GM21825 (cell line): ENCODE results near the gene SPOP.
"Not testable (repeated sequence)": the region's sequence is repeated elsewhere in the genome, so short reads cannot be mapped to it uniquely, and the experiment has no call there.

Source experiments
- ATAC-seq: cut with Tn5 transposase; IDR thresholded peaks from one replicate; pipeline ENCODE4 v1.9.1; 2021; ENCODE audit warnings: mild to moderate bottlenecking, moderate library complexity; ENCODE audit not compliant: unreplicated experiment

Gene SPOP

DNA sequence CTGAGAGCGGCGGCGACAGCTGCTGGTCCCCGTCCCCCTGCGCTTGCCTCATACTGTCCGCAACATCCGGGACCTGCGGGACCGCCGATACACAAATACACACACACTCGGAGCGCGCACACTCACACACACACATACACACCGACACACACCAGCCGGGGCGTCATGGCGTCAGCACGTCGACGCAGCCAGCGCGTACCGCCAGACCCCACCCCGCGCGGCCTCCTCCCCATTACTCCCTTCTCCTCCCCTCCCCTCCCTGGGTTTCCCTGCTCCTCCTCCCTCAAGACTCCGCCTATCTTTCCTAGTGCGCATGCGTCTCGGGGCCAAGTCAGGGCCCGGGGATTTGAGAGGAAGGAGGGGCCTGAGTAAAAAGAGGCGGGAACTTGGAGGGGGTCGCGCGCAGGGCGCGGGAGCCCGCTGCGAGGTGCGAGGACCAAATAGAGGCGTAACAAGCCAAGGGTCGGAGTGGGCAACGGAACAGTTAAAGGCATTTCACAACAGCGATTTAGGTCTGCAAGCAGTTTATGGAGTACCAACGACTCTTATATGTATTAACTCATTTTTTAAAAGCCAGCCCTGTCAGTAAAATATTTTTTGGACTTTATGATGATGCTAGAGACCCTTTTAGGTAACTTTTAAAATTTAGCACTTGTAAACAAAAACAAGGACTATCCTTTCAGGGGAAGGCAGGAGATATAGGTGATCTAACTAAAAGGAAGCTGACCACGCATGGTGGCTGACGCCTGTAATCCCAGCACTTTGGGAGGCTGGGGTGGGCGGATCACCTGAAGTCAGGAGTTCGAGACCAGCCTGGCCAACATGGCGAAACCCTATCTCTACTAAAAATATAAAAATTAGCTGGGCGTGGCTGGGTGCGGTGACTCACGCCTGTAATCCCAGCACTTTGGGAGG lies at the start of gene SPOP:
Gene SPOP (minus strand): TSS at position 165 of the 915 bp plus-strand sequence. CDS start 55,287 bp downstream, outside the sequence.
- ATAC-seq, result peak; percentile 70

DNA sequence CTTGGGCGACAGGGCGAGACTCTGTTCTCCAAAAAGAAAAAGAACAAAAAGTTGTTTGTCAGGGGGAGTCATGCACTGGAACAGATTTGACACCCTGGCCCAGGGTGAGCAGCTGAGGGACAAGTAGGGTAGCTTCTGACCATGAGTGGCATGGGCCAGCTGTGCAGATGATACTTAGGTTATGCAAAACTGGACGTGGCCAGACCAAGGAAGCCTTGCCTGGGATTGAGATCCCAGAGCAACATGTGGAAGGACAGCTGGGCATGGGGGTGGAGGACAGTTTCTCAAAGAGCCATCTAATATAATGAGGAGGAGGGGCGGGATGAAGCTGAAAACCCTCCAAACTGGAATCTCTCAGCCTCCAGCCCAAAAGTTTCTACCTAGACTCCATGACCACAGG lies 49.5 kb upstream of the SPOP start:
- no peak for ATAC-seq

DNA sequence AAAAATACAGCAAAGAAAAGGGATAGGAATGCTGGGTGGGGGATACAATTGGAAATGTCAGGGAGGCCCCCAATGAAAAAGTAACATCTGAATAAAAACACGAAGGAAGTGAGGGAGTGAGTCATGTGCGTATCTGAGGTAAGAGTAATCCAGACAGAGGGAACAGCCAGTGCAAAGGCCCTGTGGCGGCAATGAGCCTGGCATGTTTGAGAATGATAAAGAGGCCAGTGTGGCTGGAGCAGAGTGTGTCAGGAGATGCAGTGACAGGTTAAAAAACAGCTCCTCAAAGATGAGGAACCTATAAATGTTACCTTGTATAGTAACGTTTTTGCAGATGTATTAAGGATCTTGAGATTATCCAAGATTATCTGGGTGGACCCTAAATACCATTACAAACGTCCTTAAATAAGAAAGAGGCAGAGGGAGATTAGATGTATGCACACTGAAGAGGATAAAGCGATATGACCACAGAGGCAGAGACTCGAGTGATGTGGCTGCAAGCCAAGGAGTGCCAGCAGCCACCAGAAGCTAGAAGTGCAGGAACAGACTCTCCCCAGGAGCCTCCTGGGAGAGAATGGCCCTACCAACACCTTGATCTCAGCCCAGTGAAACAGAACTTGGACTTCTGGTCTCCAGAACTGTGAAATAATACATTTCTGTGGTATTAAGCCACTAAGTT lies 47.7 kb upstream of the SPOP start:
- no peak for ATAC-seq

DNA sequence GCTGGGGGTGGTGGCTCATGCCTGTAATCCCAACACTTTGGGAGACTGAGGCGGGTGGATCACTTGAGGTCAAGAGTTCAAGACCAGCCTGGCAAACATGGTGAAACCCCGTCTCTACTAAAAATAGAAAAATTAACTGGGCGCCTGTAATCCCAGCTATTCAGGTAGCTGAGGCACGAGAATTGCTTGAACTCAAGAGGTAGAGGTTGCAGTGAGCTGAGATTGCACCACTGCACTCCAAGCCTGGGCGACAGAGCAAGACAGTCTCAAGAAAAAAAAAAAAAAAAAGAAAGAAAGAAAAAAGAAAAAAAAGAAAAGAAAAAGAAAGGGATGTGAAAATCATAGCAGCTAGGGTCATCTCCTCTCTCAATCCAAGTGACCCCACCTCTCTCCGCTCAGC lies 46.7 kb upstream of the SPOP start:
- not testable (repeated sequence) for ATAC-seq

DNA sequence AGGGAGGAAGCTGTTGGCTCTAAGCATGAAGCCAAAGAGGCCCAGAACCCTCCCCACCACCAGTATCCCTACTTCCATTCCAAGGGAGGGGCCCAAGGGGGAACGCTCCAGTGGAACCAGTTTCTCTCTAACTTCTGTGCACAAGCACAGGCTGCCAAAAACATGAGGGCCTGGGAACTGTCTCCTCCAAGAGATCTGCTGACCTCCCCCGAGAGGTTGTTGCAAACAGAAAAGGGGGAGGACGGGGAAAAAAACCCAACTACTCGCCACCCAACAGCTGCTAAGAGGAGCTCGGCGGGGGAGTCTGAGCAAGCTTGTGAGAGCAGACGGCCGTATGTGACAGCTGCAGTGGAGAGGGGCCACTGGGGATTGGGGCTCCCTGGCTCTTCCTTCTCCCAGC lies 45.5 kb upstream of the SPOP start:
- no peak for ATAC-seq

DNA sequence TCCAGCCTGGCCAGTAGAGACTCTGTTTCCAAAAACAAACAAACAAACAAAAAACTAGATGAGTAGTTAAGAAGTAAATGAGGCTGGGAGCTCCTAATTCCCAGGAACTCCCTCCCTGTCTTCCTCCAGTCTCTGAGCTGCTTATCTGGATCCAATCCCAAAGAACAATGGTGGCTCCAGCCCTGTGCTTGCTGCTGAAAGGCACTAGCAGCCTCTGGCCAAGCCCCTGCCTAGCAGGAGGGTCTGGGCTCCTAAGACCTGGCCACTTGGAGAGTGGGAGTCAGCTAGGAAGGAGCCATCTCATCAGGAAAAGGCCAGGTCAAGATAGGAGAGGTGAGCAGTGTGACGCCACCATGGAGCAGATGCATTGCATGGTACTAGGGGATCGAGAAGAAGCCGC lies 44.2 kb upstream of the SPOP start:
- no peak for ATAC-seq

DNA sequence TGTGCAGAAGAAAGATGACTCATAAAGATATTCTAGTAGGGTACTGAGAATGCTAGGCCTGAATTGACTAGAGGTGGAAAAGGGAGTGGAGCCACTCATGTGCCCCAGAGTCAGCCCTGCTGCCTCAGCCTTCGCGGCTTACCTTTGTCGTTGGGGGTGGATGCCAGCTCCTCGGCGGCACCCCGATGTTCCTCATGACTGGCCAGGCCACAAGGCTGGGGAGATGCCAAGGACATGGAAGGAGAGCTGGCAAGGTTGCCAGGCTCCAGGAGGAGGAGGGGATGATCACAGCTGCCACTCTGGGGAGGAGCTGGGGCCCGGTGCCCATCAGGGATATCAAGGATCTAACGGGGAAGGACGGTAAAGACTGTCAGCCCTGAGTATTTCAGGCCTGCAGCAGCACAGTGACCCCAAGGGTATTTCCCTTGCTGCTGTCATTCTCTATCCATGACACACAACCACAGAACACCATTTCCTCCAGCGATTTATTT lies 39.5 kb upstream of the SPOP start:
- ATAC-seq, result no peak

DNA sequence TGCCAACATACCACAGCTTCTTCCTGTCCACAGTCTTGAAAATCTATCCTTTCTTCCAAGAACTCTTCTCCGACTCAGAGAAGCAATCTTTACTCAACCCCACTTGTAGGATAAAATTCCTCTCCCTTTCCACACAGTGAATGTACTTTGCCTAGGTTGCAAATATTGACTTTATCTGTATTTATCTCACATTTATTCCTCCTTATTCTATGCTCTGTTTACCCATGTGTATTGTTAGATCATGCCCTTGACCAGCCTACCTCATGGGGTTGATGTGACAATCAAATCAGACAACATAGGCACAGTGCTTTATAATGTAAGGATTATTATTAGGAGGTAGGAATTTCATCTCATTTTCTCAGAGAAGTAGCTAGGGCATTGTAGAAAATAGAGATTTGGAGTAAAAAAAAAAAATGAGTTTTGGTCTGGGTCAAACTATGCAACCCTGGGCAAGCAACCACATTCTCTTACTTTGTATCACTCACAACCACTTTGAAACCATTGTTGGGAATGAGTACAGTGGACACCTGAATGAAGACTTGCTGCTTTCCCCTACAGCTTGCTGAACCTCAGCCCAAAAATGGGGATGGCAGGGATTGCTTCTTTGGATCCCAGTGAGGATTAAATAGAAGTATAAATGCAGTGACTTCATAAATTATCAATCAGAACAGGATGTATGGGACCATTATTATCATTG lies 38.9 kb upstream of the SPOP start:
- no peak for ATAC-seq

DNA sequence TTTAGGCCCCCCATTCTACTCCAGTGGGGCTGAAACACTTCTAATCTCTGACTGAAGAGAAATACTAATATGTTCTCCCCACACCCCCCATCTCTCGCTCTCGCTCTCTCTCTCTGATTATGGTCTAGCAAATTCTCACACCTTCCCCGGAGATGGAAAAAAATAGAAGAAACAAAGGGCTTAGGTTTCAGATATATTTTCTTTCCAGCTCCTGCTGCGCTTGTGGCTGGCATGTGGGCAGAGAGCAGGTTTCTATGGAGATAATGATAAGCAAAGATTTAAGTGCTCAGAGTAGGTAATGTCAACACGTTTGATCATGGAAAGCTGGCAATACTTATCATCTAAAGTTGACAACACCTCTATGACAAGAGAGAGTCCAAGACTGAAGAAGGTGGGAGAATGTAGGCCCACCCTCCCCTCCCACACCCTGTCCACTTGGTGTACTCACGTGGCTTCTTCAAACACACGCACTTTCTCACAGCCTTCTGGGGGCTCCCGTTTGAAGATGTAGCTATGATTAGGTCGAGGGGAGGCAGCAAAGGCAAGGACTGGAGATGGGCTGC lies 37.9 kb upstream of the SPOP start:
- ATAC-seq, result no peak

DNA sequence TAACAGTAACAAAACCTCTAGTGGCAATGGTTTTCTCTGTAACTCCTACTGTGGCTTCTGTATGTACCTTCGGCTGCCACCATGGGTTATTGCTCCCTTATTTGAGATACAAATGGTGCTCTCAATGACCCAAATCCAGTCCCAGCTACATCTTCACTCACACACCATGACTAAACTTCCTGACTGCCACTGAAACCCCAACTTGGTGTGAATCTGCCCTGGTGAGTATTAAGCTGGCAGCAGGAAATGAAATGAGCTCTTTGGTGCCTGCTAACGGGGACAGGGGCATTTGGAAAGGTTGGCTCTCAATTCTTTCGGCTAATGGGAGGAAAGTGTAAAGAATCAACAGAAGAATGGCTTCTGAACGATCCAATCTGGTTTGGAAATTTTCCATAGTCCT lies 37.3 kb upstream of the SPOP start:
- ATAC-seq, result no peak

DNA sequence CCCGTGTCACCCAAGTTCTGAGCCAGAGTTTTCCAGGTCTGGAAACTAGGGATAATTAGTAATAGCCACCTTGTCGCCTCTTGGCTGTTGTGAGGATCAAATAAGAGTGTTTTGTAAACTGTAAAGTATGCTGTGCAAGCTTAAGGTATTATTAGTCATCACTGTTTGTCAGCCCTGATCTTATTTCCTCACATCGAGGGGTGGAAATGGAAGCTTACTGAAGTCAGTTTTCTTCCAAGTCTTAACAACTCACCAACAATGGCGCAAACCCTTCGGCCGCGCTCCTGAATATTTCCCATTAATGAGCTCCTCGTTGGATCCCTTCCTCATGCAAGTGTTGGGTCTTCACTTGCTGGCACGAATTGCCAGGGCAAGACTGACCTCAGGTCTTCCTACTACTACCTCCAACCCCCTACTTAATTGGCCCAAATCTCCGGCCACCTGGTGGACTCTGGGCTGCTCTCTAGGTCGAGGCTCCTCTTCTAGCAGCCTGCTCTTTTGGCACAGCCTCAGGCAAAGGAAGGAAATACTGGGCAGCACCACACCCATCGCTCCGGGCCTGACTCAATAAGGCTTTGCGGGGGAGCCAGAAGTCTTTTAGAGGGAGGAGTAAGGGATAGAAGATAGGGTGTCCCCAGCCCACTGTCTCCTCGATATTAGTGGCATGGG lies 30.8 kb upstream of the SPOP start:
- no peak for ATAC-seq

DNA sequence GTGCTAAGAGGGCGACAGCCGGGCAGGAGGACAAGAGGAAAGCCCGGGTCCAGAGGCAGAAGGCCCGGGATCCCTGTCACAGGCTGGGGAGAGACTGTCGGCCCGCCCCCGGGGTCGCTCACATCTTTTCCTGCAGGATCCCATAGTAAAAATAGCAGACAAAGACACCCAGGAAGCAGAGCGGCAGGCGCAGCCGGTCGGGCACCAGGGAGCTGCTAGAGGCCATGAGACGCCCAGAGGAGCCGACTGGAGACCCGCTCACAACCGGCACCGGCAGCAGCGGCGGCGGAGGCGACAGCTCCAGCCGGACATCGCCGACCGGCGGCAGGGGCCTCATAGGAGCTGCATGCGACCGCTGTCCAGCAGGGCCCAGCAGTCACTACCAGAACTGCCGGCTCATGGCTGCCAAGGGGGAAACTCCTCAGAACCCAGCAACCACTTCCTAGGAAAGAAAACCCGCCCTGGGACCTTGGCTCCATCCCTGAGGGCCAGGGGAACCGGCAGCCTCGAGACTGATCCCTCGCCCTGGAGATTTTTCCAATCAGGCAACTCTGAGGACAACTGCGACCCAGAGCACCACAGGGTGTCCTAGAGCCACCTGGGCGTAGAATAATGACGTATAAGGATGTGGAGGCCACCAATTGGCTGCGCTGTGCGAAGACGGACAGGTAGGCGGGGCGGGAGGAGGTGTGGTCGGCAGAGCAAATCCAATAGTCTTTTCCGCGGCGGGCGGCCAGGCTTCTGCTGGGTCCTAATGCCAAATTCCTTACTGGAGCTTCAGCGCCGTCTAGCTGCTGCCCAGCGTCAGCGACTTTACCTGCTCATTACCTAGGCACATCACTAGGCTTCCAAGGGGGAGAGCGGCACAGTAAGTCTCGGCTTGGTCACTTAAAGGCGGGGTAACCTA lies 30.0 kb upstream of the SPOP start, which contains the start of gene SLC35B1:
Gene SLC35B1 (minus strand): TSS at position 357 of the 907 bp plus-strand sequence. CDS start 131 bp downstream, at position 226.
- ATAC-seq, result peak; percentile 85

DNA sequence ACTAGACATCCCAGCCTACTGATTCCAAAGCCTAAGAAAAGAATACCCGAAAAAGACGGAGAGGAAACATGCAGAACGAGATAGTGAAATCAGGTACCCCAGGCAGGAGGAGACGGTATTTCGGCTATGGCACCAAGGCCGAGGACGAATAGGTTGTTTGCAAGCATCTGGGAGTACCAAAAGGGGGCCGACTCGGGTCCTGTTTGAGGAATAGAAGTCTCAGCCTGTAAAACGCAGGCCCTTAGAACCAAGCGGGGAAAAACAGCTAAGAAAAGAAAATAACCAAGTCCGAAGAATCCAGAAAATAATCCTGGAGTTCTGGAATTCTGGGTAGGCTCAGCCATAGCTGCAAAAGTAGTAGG lies 29.3 kb upstream of the SPOP start:
- ATAC-seq, result no peak

DNA sequence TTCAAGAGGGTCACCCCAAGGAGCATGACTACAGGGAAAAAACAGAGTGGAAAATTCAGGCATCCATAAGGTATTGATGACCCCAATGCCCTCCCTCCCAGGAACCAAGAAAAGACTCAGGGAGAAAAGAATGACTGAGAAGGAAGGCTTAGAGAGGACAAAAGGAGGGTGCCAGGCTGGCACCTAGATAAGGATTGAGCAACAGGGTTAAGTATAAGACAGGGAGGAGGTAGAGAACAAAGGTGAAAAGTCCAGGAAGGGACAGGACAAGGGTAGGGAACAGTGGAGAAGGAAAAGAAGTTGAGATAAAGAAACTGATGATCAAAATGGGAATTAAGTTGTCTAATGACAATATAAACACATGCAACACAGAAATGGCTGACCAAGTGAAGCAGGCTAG lies 27.4 kb upstream of the SPOP start:
- ATAC-seq, result no peak

DNA sequence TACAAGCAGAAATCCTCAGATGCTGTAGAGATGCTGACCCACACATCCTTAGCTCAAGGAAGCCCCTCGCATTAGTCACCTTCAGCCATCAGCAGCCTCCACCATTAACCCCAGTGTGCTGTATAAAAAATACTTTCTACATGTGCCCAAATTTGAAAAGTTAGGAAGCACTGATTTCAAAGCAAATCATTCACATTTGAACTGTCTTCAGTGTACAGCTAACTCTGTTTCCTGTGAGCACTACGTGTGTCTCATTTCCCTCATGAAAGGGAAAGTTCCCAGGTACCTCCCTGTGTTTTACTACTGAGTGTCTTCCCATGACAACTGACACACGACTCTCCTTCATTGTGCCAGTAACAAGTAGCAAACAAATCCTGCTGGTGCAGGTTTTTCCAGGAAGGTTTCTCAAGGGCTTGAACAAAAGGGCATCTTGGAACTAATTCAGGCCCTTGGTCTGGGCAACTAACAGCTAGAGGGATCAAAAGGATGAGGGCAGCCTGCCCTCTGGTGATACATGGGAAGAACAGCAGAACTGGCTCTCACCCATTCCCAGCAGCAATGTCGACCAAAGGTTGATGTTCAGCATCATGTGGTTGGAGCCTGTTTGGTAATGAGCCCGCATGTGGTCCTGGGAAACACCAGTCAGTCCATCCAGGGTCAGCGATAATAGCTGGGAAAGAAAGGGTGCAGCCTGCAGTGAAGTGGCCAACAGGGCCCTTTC lies 25.8 kb upstream of the SPOP start:
- ATAC-seq, result no peak

DNA sequence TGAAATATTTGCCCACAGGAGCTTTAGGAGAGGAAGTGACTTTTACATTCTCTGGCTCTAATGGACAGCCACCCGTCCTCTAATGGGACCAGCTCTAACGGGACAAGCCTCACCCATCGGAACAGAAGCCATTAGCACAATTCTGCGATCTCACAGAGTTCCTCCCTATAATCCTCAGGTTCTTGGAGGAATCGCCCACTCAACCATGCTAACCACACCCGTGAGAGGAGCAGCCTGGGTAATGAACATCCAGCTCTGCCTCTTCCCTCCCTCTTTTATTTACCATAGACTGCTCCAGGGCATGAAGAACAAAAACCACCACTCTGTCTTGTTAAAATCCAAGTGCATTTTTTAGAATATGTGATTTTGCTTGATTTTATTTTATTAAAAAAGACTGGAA lies 23.1 kb upstream of the SPOP start:
- ATAC-seq, result no peak

DNA sequence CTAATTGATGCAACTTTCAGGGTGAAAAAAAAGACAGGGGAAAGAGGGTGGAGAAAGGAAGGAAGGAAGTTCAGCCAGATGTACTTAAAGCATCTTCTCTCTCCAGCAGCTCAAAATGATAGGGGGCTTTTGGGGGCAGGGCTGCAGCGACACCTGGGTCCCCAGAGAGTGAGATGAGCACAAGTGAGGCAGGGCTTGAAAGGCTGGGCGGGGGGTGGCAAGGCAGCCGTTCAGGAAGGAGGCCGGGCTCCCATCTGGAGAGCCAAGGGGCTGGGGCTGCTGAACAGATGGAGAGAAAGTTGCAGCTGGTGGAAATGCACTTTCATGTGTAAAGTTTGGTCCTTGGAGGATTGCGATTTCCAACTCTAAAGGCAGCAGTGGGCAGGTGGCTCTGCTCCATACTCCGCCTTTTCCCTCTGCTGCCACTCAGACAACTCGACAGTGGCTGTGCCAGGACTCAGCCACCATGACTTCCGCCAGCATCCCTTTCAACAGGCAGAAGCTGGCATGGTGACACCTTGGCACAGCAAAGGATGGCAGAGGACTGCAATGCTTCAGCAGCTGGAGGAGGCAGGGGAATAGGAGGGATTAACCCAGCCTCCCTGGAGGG lies 22.2 kb upstream of the SPOP start:
- ATAC-seq, result no peak

DNA sequence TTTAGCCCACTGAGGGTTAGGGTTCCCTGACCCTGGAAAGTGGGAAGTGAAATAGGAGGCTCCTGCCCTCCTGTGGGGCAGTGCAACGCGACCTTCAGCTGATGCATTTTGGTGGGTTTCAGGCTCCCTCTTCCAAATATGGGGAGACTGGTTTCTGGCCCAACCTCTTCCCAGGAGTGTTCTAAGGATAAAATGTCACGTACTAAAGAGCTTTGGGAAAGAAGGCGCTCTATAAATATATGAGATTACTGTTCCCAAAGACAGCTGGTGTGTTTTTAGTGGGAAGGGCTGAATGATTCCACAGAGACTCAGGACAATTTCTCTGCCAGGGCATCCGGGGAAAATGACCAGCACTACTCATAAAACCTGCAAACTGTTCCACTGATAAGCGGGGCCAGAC lies 20.1 kb upstream of the SPOP start:
- ATAC-seq, result no peak
